ENCODE data around the gene PFN3.
A peak's percentile ranks its signal among the peaks of the same experiment; 100 is the strongest.

The PFN3 gene

GRCh38 chr5:177438468-177438867 lies 38.0 kb upstream of the PFN3 start:
- no peak for DNase-seq (ENCODE audit: low spot score)

GRCh38 chr5:177437623-177438022 lies 37.2 kb upstream of the PFN3 start:
- DNase-seq (ENCODE audit: low spot score), result no peak

- DNase-seq (ENCODE audit: low spot score), result no peak
Measured at GRCh38 chr5:177435847-177436536, 35.5 kb upstream of the PFN3 start.

- DNase-seq (ENCODE audit: low spot score), result no peak
Measured at GRCh38 chr5:177434942-177435738, 34.7 kb upstream of the PFN3 start.

- DNase-seq (ENCODE audit: low spot score), result peak; percentile 30
Measured at GRCh38 chr5:177434437-177434836, 34.0 kb upstream of the PFN3 start.

GRCh38 chr5:177433658-177434217 lies 33.3 kb upstream of the PFN3 start:
- DNase-seq (ENCODE audit: low spot score), result no peak

GRCh38 chr5:177432839-177433657 lies 32.6 kb upstream of the PFN3 start:
- no peak for DNase-seq (ENCODE audit: low spot score)

- DNase-seq (ENCODE audit: low spot score), result no peak
Measured at GRCh38 chr5:177432143-177432838, 31.8 kb upstream of the PFN3 start.

- DNase-seq (ENCODE audit: low spot score), result no peak
Measured at GRCh38 chr5:177431317-177432142, 31.1 kb upstream of the PFN3 start.

- no peak for DNase-seq (ENCODE audit: low spot score)
Measured at GRCh38 chr5:177430972-177431316, 30.5 kb upstream of the PFN3 start.

GRCh38 chr5:177430140-177430951 lies 29.9 kb upstream of the PFN3 start:
- no peak for DNase-seq (ENCODE audit: low spot score)

- no peak for DNase-seq (ENCODE audit: low spot score)
Measured at GRCh38 chr5:177429248-177430040, 29.0 kb upstream of the PFN3 start.

GRCh38 chr5:177428574-177429217 lies 28.2 kb upstream of the PFN3 start:
- DNase-seq (ENCODE audit: low spot score), result no peak

GRCh38 chr5:177427919-177428573 lies 27.6 kb upstream of the PFN3 start:
- DNase-seq (ENCODE audit: low spot score), result no peak

- DNase-seq (ENCODE audit: low spot score), result peak; percentile 15
Measured at GRCh38 chr5:177427211-177427822, 26.9 kb upstream of the PFN3 start.

- DNase-seq (ENCODE audit: low spot score), result peak; percentile 57
Measured at GRCh38 chr5:177426566-177427210, 26.2 kb upstream of the PFN3 start, which contains the start of gene GRK6. GRK6 (plus strand) TSS chr5:177426676; CDS start chr5:177426846, 170 bp downstream.

All from kidney tubule cell (primary cell).